NOMO-1 treated with DMSO at 0.1 percent for 48 hours (cell line): ENCODE measurements around the gene PPP1R15B.
"Not testable (repeated sequence)": the region's sequence is repeated elsewhere in the genome, so short reads cannot be mapped to it uniquely, and the experiment has no call there.

Source experiments
- DNase-seq: peaks from one replicate; lab custom pipeline; 2025; ENCODE audit not compliant: unreplicated experiment; lab: John Stamatoyannopoulos, UW

PPP1R15B gene

GRCh38 chr1:204443871-204444581 lies 32.4 kb upstream of the PPP1R15B start:
- DNase-seq: no peak

- no peak for DNase-seq
These were observed 31.6 kb upstream of the PPP1R15B start for GRCh38 chr1:204443260-204443619.

- DNase-seq: no peak
These were observed 31.0 kb upstream of the PPP1R15B start for GRCh38 chr1:204442376-204443259.

GRCh38 chr1:204441558-204441957 lies 29.9 kb upstream of the PPP1R15B start:
- no peak for DNase-seq

GRCh38 chr1:204439621-204440375 lies 28.2 kb upstream of the PPP1R15B start:
- no peak for DNase-seq

GRCh38 chr1:204438628-204439027 lies 27.0 kb upstream of the PPP1R15B start:
- DNase-seq: no peak

- DNase-seq: no peak
These were observed 26.4 kb upstream of the PPP1R15B start for GRCh38 chr1:204437796-204438570.

GRCh38 chr1:204435872-204436271 lies 24.3 kb upstream of the PPP1R15B start:
- no peak for DNase-seq

- DNase-seq: peak; percentile 73
These were observed 23.8 kb upstream of the PPP1R15B start for GRCh38 chr1:204435381-204435831.

GRCh38 chr1:204434116-204434755 lies 22.6 kb upstream of the PPP1R15B start:
- no peak for DNase-seq

- DNase-seq: no peak
These were observed 21.1 kb upstream of the PPP1R15B start for GRCh38 chr1:204432708-204433107.

- peak; percentile 63 for DNase-seq
These were observed 19.9 kb upstream of the PPP1R15B start for GRCh38 chr1:204431310-204432184.

- no peak for DNase-seq
These were observed 18.1 kb upstream of the PPP1R15B start for GRCh38 chr1:204429746-204430145.

GRCh38 chr1:204426971-204427701 lies 15.5 kb upstream of the PPP1R15B start:
- DNase-seq: peak; percentile 26

- DNase-seq: no peak
These were observed 14.9 kb upstream of the PPP1R15B start for GRCh38 chr1:204426474-204426873.

- no peak for DNase-seq
These were observed 14.4 kb upstream of the PPP1R15B start for GRCh38 chr1:204426035-204426436.

- no peak for DNase-seq
These were observed 13.0 kb upstream of the PPP1R15B start for GRCh38 chr1:204424621-204425020.

- DNase-seq: not testable (repeated sequence)
These were observed 10.6 kb upstream of the PPP1R15B start for GRCh38 chr1:204422061-204422705.
